Left hindlimb (tissue), 1 donor: ENCODE measurements around the gene CELSR2.

Source experiments
- DNase-seq: peaks from one replicate; pipeline ENCODE4 v3.0.0-alpha.2; 2018

CELSR2 gene

GRCh38 chr1:109307274-109308021 is 58.1 kb downstream of the CELSR2 start:
- no peak for DNase-seq

- no peak for DNase-seq
These were observed 60.0 kb downstream of the CELSR2 start for GRCh38 chr1:109309347-109309746.

GRCh38 chr1:109312246-109312645 is 62.9 kb downstream of the CELSR2 start:
- no peak for DNase-seq

GRCh38 chr1:109312978-109313775 is 63.8 kb downstream of the CELSR2 start:
- DNase-seq = no peak

GRCh38 chr1:109314795-109315194 is 65.5 kb downstream of the CELSR2 start:
- DNase-seq = no peak

GRCh38 chr1:109315288-109315687 is 65.9 kb downstream of the CELSR2 start:
- no peak for DNase-seq

GRCh38 chr1:109316506-109316905 is 67.2 kb downstream of the CELSR2 start:
- no peak for DNase-seq

GRCh38 chr1:109319114-109319513 is 69.8 kb downstream of the CELSR2 start:
- no peak for DNase-seq

GRCh38 chr1:109322974-109323373 is 73.6 kb downstream of the CELSR2 start:
- no peak for DNase-seq
